22Rv1 (cell line): ENCODE data around the gene CRYGC.
"Not testable (repeated sequence)": the region's sequence is repeated elsewhere in the genome, so short reads cannot be mapped to it uniquely, and the experiment has no call there.

Experiments used
- H3K27ac ChIP-seq: fragments of 450-650 bp; 2 replicates; pipeline ENCODE4 v1.5.1; 2017
- ZFX ChIP-seq: fragments of 450-650 bp; IDR thresholded peaks from 2 replicates; pipeline ENCODE4 v1.6.1; 2017; ENCODE audit warnings: antibody characterized with exemption, borderline replicate concordance
- TF ChIP-seq, protein P1 (sequence below): fragments of 450-650 bp; IDR thresholded peaks from 2 replicates; pipeline ENCODE4 v1.5.1; 2017; ENCODE audit warnings: mild to moderate bottlenecking

Gene CRYGC

DNA sequence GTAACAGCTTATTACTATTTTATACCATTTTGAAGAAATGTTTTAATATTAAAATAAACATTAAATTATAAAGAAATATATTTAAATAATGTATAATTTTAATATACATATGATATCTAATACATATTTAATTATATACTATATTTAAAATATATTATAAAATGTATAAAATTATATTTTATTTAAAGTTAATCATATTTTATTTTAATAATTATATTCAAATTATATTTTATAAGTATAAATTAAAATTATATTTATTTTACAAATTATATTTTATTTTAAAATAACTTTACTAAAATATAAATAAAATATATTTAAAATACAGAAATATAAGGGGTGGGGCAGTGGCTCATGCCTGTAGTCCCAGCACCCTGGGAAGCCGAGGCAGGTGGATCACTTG, 7.4 kb downstream of the CRYGC start:
- TF ChIP-seq ZFX: no peak
- no peak overlapping the region for H3K27ac ChIP-seq

DNA sequence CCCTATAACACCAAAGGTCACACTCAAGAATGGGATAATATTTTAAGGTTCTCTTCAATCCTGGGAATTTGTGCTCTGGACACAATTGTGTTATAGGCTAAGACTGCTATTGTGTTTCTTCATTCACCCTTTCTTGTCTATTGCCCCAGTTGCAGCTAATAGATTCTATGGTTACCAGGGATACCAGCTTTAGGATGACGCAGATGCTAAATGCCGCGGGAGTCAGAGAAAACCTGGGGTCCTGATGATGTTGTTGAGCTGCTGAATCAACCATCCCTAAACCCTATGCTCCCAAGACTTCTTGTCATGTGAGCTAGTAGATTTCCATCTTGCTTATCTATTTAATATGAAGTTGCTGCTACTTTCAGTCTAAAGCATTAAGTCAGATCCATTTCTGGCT, 10.7 kb downstream of the CRYGC start:
- TF ChIP-seq ZFX: no peak
- TF ChIP-seq, protein P1, sequence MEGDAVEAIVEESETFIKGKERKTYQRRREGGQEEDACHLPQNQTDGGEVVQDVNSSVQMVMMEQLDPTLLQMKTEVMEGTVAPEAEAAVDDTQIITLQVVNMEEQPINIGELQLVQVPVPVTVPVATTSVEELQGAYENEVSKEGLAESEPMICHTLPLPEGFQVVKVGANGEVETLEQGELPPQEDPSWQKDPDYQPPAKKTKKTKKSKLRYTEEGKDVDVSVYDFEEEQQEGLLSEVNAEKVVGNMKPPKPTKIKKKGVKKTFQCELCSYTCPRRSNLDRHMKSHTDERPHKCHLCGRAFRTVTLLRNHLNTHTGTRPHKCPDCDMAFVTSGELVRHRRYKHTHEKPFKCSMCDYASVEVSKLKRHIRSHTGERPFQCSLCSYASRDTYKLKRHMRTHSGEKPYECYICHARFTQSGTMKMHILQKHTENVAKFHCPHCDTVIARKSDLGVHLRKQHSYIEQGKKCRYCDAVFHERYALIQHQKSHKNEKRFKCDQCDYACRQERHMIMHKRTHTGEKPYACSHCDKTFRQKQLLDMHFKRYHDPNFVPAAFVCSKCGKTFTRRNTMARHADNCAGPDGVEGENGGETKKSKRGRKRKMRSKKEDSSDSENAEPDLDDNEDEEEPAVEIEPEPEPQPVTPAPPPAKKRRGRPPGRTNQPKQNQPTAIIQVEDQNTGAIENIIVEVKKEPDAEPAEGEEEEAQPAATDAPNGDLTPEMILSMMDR: no peak
- no peak overlapping the region for H3K27ac ChIP-seq

- H3K27ac ChIP-seq: not testable (repeated sequence)
Measured at GRCh38 chr2:208117390-208117789, 12.2 kb downstream of the CRYGC start.

- H3K27ac ChIP-seq: peak overlapping the region; percentile 56
- TF ChIP-seq ZFX: no peak
- TF ChIP-seq, protein P1: no peak
Measured at GRCh38 chr2:208112969-208113368, 16.7 kb downstream of the CRYGC start.

- peak overlapping the region; percentile 56 for H3K27ac ChIP-seq
Measured at GRCh38 chr2:208112273-208112745, 17.3 kb downstream of the CRYGC start.

DNA sequence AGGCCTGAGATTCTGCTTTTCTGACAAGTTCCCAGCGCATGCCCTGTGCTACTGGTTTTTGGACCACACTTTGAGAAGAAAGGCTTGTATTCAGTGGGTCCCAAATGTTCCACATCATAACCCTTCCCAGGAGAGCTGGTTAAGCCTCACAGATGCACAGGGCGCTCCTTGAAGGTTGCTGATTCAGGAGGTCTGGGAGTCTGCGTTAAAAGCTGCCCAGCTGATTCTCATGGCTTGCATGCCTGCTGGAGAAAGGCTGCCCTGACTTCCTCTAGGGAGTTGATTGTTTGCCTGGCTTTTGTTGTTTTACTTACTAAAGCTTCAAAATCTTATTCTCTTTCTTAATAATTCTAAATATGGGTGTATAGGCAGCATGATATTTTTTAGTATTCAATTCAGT, 26.0 kb downstream of the CRYGC start:
- H3K27ac ChIP-seq: no peak overlapping the region
- no peak for TF ChIP-seq ZFX
- TF ChIP-seq, protein P1: no peak

DNA sequence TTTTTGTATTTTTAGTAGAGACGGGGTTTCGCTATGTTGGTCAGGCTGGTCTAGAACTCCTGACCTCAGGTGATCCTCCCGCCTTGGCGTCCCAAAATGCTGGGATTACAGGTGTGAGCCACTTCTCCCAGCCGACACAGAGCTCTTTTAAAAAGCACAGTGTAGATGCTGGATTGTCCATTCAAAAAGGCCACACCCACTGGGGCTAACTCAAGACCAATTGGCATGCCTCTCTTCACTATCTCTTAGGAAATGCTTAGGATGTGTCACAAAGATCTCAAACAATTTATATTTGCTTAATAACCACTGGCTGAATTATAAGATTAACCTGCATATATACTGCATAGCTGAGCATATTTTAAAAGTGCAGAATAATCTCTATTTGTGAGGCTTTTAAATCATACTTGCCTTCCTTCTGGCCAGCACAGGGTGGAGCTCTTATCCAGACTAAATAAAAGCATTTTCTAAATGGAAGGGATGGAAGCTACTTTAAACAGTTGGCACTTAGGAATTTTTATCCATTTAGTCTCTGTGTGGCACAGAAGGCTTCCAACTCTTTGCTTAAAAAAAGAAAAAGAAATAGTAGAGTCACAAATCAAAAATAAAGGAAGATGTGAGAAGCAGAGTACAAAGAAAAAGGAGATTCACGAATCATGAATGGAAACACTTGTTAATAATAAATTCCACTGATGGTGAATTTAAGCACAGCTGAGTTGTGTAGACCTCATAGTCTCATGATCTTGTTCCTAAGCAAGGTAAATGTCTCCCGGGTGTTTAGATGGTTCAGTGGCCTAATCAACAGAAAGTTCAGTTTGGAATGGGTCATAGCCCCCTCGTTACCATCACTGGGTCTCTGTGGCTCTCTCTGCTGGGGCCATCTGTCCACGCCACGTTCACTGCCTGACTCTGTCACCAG, 27.7 kb downstream of the CRYGC start:
- H3K27ac ChIP-seq: no peak overlapping the region
- TF ChIP-seq, protein P1: peak; percentile 70
- TF ChIP-seq ZFX: no peak

- no peak for TF ChIP-seq ZFX
- TF ChIP-seq, protein P1: no peak
- H3K27ac ChIP-seq: no peak overlapping the region
Measured at GRCh38 chr2:208099682-208100470, 29.8 kb downstream of the CRYGC start.

- H3K27ac ChIP-seq: not testable (repeated sequence)
Measured at GRCh38 chr2:208098701-208099100, 30.9 kb downstream of the CRYGC start.
